B cell (primary cell): ENCODE results near the gene ADGRA1. TPM values are rescaled to one million over a fixed set of nuclear protein-coding genes. Genes with fewer than 3 reads are reported as not detected.

ENCODE experiments used
- ATAC-seq: fragments of 200-7000 bp; cut with Tn5 transposase; one replicate; pipeline ENCODE4 v1.10.0; 2021; ENCODE audit warnings: low read depth, mild to moderate bottlenecking, moderate number of reproducible peaks, moderate library complexity
- CTCF ChIA-PET: fragments of 350-600 bp; sonication (Branson Sonifier 250); formaldehyde crosslinking; loops from one replicate; lab custom pipeline; 2021; ENCODE audit warnings: antibody characterized with exemption, inconsistent platforms; lab: Charles Lee
- POLR2A ChIA-PET: fragments of 350-600 bp; sonication (Branson Sonifier 250); formaldehyde crosslinking; loops from one replicate; lab custom pipeline; 2021; ENCODE audit warnings: antibody characterized with exemption; lab: Charles Lee
- DNase-seq: peaks from one replicate; pipeline ENCODE4 v3.0.0; 2013
- H2AFZ ChIP-seq: 2 replicates; pipeline ENCODE4 v1.6.1; 2012; ENCODE audit warnings: mild to moderate bottlenecking, low read depth, low read length; ENCODE audit not compliant: insufficient read depth, poor library complexity, severe bottlenecking
- H3K27ac ChIP-seq, 2 donors: 1 replicate in 1 of 2; 2 replicates in 1 of 2; pipeline ENCODE4 v1.5.1; 2012 to 2013; ENCODE audit warnings: low read length in 2 of 2, mild to moderate bottlenecking in 2 of 2, moderate library complexity in 1 of 2
- H3K27me3 ChIP-seq, 4 experiments: fragments of 200-600 bp in 1 of 4; sonication (generic) in 1 of 4; replicated peaks in 1 of 4; 1 replicate in 2 of 4; 2 replicates in 2 of 4; pipeline versions ENCODE4 v1.6.1 to v1.7.0; 2013 to 2016; ENCODE audit warnings: low read length in 3 of 4, mild to moderate bottlenecking in 2 of 4, mixed read lengths in 1 of 4, moderate library complexity in 1 of 4; ENCODE audit not compliant: insufficient read depth in 4 of 4, control insufficient read depth in 3 of 4; ENCODE audit errors: control extremely low read depth in 1 of 4
- H3K36me3 ChIP-seq, 2 experiments: replicated peaks in 1 of 2; 1 replicate in 1 of 2; 2 replicates in 1 of 2; pipeline versions ENCODE4 v1.6.1 to v1.7.1; 2013; ENCODE audit warnings: low read length in 1 of 2; ENCODE audit not compliant: insufficient read depth in 2 of 2, control insufficient read depth in 1 of 2; ENCODE audit errors: control extremely low read depth in 1 of 2, extremely low read depth in 1 of 2
- H3K4me1 ChIP-seq, 2 donors: fragments of 200-600 bp in 1 of 2; sonication (generic) in 1 of 2; 1 replicate in 1 of 2; 2 replicates in 1 of 2; pipeline versions ENCODE4 v1.5.1 to v1.6.1; 2013 to 2017; ENCODE audit warnings: low read length in 2 of 2; ENCODE audit not compliant: control insufficient read depth in 2 of 2, insufficient read depth in 2 of 2
- H3K4me2 ChIP-seq: replicated peaks from 2 replicates; pipeline ENCODE3; 2012; ENCODE audit warnings: mild to moderate bottlenecking, low read depth, low read length; ENCODE audit not compliant: poor library complexity, severe bottlenecking
- H3K4me3 ChIP-seq, 5 experiments: fragments of 200-600 bp in 1 of 5; sonication (generic) in 1 of 5; 1 replicate in 3 of 5; 2 replicates in 2 of 5; pipeline versions ENCODE4 v1.5.1 to v1.7.0; 2011 to 2016; ENCODE audit warnings: low read length in 4 of 5, mild to moderate bottlenecking in 4 of 5, low read depth in 2 of 5, control low read depth in 1 of 5, moderate library complexity in 1 of 5; ENCODE audit not compliant: insufficient read depth in 1 of 5; ENCODE audit errors: control extremely low read depth in 1 of 5, extremely low read depth in 1 of 5
- H3K79me2 ChIP-seq: fragments of 200-600 bp; sonication (generic); one replicate; pipeline ENCODE4 v1.6.0; 2016; ENCODE audit warnings: low read length; ENCODE audit not compliant: control insufficient read depth, insufficient read depth
- H3K9ac ChIP-seq: fragments of 200-600 bp; sonication (generic); 2 replicates; pipeline ENCODE4 v1.6.1; 2017; ENCODE audit warnings: mild to moderate bottlenecking, low read length, moderate library complexity
- H3K9me3 ChIP-seq, 3 donors: one replicate each; pipeline versions ENCODE4 v1.6.1 to v1.7.1; 2013; ENCODE audit warnings: low read length in 2 of 3; ENCODE audit not compliant: control insufficient read depth in 2 of 3, insufficient read depth in 1 of 3; ENCODE audit errors: control extremely low read depth in 1 of 3
- H4K20me1 ChIP-seq: 2 replicates; pipeline ENCODE4 v1.6.0; 2012; ENCODE audit warnings: mild to moderate bottlenecking, low read length; ENCODE audit not compliant: insufficient read depth, control insufficient read depth, poor library complexity, severe bottlenecking
- H3K27ac Mint-ChIP-seq: one replicate; pipeline ENCODE4 v1.8.0; 2021; ENCODE audit warnings: mixed read lengths
- H3K27me3 Mint-ChIP-seq: one replicate; pipeline ENCODE4 v1.8.0; 2021; ENCODE audit warnings: mixed read lengths
- H3K4me1 Mint-ChIP-seq: one replicate; pipeline ENCODE4 v1.8.0; 2021; ENCODE audit warnings: mixed read lengths
- H3K4me3 Mint-ChIP-seq: one replicate; pipeline ENCODE4 v1.8.0; 2021; ENCODE audit warnings: mixed read lengths
- H3K9me3 Mint-ChIP-seq: one replicate; pipeline ENCODE4 v1.8.0; 2022; ENCODE audit warnings: mixed read lengths; ENCODE audit not compliant: insufficient read depth
- EZH2 ChIP-seq: IDR thresholded peaks from 2 replicates; pipeline ENCODE4 v1.6.1; 2012; ENCODE audit warnings: borderline replicate concordance, low read depth, mild to moderate bottlenecking, moderate library complexity, low read length; ENCODE audit not compliant: insufficient read depth, poor library complexity, severe bottlenecking
- WGBS: methylation state at CpG from one replicate; pipeline ENCODE4 v1.1.5; 2013; ENCODE audit warnings: missing lambda C conversion rate; ENCODE audit not compliant: insufficient coverage; 5-methylcytosine and 5-hydroxymethylcytosine counted together
- intact Hi-C: fragments of 100-400 bp; cut with micrococcal nuclease; formaldehyde crosslinking; loops from one replicate; pipeline ENCODE4 v1.10.0; 2022
- polyA plus RNA-seq: library from polyadenylated mRNA; depleted of rRNA; stranded (reverse); fragments of >200 nt; gene quantifications from 2 replicates; pipeline ENCODE4 v1.2.3, GENCODE V29; 2012
- total RNA-seq, 2 donors: library from RNA; stranded (reverse); fragments of 120-200 nt in 1 of 2; gene quantifications; 1 replicate in 1 of 2; 2 replicates in 1 of 2; pipeline versions ENCODE4 v1.2.3 to v1.2.4, GENCODE V29; 2013 to 2022
- TF ChIP-seq, protein P1 (sequence below): fragments of 200-600 bp; IDR thresholded peaks from one replicate; pipeline ENCODE4 v1.8.0; 2022; ENCODE audit warnings: antibody characterized with exemption, mild to moderate bottlenecking

The ADGRA1 gene
- total and polyA plus RNA-seq, 2 donors (not counting 1 experiment from before 2014, with no cell fraction given) = not detected

DNA sequence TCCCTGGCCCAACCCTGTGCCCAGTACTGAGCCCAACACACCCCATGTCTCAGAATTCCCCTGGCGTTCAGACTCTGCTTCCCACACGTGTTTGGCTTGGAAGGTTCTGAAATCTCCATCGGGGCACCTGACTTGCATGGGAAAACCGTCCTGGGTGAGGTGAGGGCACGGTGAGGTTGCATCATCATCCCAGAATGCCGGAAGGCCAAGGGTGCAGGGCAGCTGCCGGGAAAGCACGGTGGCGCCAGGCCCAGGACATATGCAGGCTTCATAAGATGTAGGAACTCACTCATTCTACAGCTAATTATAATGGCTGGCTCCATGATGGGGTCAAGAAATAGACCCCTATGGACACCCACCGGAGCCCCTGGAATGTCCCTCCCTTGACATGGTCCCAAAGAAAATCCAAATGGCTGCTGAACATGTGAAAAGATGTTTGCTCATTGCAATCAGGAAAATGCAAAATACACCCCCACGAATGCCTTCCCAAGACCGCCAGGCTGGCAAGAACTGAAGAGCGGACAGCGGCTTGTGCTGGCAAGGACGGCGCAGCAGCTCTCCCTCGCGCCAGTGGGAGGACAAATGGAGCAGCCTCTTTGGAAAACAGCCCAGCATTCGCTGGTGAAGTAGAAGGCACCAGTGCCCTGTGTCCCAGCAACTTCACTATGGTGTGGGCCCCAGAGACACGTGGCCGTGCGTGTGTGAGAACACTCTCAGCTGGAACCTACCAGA is 74.6 kb downstream of the ADGRA1 start:
- TF ChIP-seq EZH2 = no peak
- TF ChIP-seq, protein P1, sequence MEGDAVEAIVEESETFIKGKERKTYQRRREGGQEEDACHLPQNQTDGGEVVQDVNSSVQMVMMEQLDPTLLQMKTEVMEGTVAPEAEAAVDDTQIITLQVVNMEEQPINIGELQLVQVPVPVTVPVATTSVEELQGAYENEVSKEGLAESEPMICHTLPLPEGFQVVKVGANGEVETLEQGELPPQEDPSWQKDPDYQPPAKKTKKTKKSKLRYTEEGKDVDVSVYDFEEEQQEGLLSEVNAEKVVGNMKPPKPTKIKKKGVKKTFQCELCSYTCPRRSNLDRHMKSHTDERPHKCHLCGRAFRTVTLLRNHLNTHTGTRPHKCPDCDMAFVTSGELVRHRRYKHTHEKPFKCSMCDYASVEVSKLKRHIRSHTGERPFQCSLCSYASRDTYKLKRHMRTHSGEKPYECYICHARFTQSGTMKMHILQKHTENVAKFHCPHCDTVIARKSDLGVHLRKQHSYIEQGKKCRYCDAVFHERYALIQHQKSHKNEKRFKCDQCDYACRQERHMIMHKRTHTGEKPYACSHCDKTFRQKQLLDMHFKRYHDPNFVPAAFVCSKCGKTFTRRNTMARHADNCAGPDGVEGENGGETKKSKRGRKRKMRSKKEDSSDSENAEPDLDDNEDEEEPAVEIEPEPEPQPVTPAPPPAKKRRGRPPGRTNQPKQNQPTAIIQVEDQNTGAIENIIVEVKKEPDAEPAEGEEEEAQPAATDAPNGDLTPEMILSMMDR = no peak
- Histone ChIP-seq H3K79me2 (no peaks in the 10 kb centered on the region), H4K20me1 (no peaks in the 10 kb centered on the region), H3K27ac (no peak overlapping the region), H3K4me3 (no peak overlapping the region), H3K4me2 (no peak overlapping the region), H3K9me3 (peaks cover 0 to 12% (median 0%) of the 10 kb centered on the region in 3 donors), H2AFZ (no peak overlapping the region), H3K36me3 (no peaks in the 10 kb centered on the region), H3K27me3 (peaks cover 0 to 37% (median 9%) of the 10 kb centered on the region in 4 experiments), H3K9ac (no peak overlapping the region), H3K4me1 (peaks cover 13 to 16% of the 10 kb centered on the region in 2 donors)
- CTCF ChIA-PET = no interaction called here
- WGBS = 93% methylated on average over 19 of the region's 22 CpGs
- POLR2A ChIA-PET = no interaction called here
- peaks cover 2% of the 10 kb centered on the region for H3K4me1 Mint-ChIP-seq
- intact Hi-C loops = no loop called here
- peaks cover 14% of the 10 kb centered on the region for H3K27me3 Mint-ChIP-seq
- H3K27ac Mint-ChIP-seq = no peak overlapping the region
- DNase-seq (no peak), ATAC-seq (no peak)
- H3K9me3 Mint-ChIP-seq = peaks cover 3% of the 10 kb centered on the region
- H3K4me3 Mint-ChIP-seq = peak overlapping the region; percentile 26
